H9 (cell line): Measurements from ENCODE around the gene TCOF1. TPM values are rescaled to one million over a fixed set of nuclear protein-coding genes. Genes with fewer than 3 reads are reported as not detected.

ENCODE experiments used
- DNase-seq: peaks from one replicate; pipeline ENCODE4 v3.0.0-alpha.2; 2017
- H2AFZ ChIP-seq: one replicate; pipeline ENCODE4 v1.6.1; 2013; ENCODE audit warnings: mild to moderate bottlenecking, low read length, control low read depth, moderate library complexity
- H2AK5ac ChIP-seq: 2 replicates; pipeline ENCODE4 v1.6.1; 2013; ENCODE audit warnings: low read length, control low read depth, mixed read lengths; ENCODE audit not compliant: insufficient read length
- H2BK120ac ChIP-seq: one replicate; pipeline ENCODE4 v1.6.1; 2013; ENCODE audit warnings: low read depth, mild to moderate bottlenecking, low read length, control low read depth, inconsistent platforms; ENCODE audit not compliant: poor library complexity, severe bottlenecking
- H2BK12ac ChIP-seq: 2 replicates; pipeline ENCODE4 v1.6.1; 2013; ENCODE audit warnings: low read length, control low read depth, mixed read lengths, low read depth; ENCODE audit not compliant: insufficient read length
- H2BK15ac ChIP-seq: 2 replicates; pipeline ENCODE4 v1.6.1; 2013; ENCODE audit warnings: low read depth, low read length, control low read depth
- H2BK20ac ChIP-seq: one replicate; pipeline ENCODE4 v1.6.1; 2013; ENCODE audit warnings: low read depth, mild to moderate bottlenecking, low read length, control low read depth, inconsistent platforms; ENCODE audit not compliant: poor library complexity, severe bottlenecking
- H2BK5ac ChIP-seq: 2 replicates; pipeline ENCODE4 v1.6.1; 2013; ENCODE audit warnings: low read length, control low read depth, mixed read lengths; ENCODE audit not compliant: insufficient read length
- H3K14ac ChIP-seq: 2 replicates; pipeline ENCODE4 v1.6.1; 2013; ENCODE audit warnings: low read length, control low read depth; ENCODE audit not compliant: insufficient read depth
- H3K18ac ChIP-seq: 2 replicates; pipeline ENCODE4 v1.6.1; 2013; ENCODE audit warnings: low read depth, mild to moderate bottlenecking, mixed read lengths, low read length, control low read depth; ENCODE audit not compliant: insufficient read length
- H3K23ac ChIP-seq: 2 replicates; pipeline ENCODE4 v1.6.1; 2013; ENCODE audit warnings: low read length, control low read depth, mixed read lengths, low read depth; ENCODE audit not compliant: insufficient read length
- H3K23me2 ChIP-seq: 2 replicates; pipeline ENCODE4 v1.6.1; 2013; ENCODE audit warnings: low read depth, mild to moderate bottlenecking, mixed read lengths, low read length, control low read depth; ENCODE audit not compliant: insufficient read length, poor library complexity, severe bottlenecking
- H3K27ac ChIP-seq: 2 replicates; pipeline ENCODE4 v1.5.1; 2013; ENCODE audit warnings: low read length, control low read depth, mixed read lengths, low read depth; ENCODE audit not compliant: insufficient read length
- H3K27me3 ChIP-seq: 2 replicates; pipeline ENCODE4 v1.6.1; 2013; ENCODE audit warnings: low read length, control low read depth, inconsistent platforms; ENCODE audit not compliant: insufficient read depth
- H3K4ac ChIP-seq: 2 replicates; pipeline ENCODE4 v1.6.1; 2013; ENCODE audit warnings: low read depth, mild to moderate bottlenecking, control low read depth, inconsistent platforms, low read length, moderate library complexity
- H3K4me1 ChIP-seq: 2 replicates; pipeline ENCODE4 v1.6.1; 2013; ENCODE audit warnings: low read length, control low read depth, inconsistent platforms; ENCODE audit not compliant: insufficient read depth
- H3K4me2 ChIP-seq: 2 replicates; pipeline ENCODE4 v1.6.1; 2013; ENCODE audit warnings: low read length, control low read depth, mixed read lengths; ENCODE audit not compliant: insufficient read length, insufficient read depth
- H3K56ac ChIP-seq: 2 replicates; pipeline ENCODE4 v1.6.1; 2013; ENCODE audit warnings: low read depth, mild to moderate bottlenecking, mixed read lengths, low read length, control low read depth; ENCODE audit not compliant: insufficient read length
- H3K79me1 ChIP-seq: 2 replicates; pipeline ENCODE4 v1.6.1; 2013; ENCODE audit warnings: low read depth, mild to moderate bottlenecking, moderate library complexity, low read length, control low read depth, inconsistent platforms; ENCODE audit not compliant: insufficient read depth, poor library complexity, severe bottlenecking
- H3K79me2 ChIP-seq: 2 replicates; pipeline ENCODE4 v1.6.1; 2013; ENCODE audit warnings: low read length, control low read depth, inconsistent platforms; ENCODE audit not compliant: insufficient read depth
- H3K9ac ChIP-seq: 2 replicates; pipeline ENCODE4 v1.6.1; 2013; ENCODE audit warnings: low read length, control low read depth, mixed read lengths; ENCODE audit not compliant: insufficient read length; ENCODE audit errors: extremely low read depth
- H3K9me3 ChIP-seq: one replicate; pipeline ENCODE4 v1.6.1; 2013; ENCODE audit warnings: low read depth, low read length, inconsistent platforms; ENCODE audit not compliant: control insufficient read depth
- H3T11ph ChIP-seq: one replicate; pipeline ENCODE4 v1.6.1; 2013; ENCODE audit warnings: mild to moderate bottlenecking, low read length, control low read depth, inconsistent platforms
- H4K20me1 ChIP-seq: one replicate; pipeline ENCODE4 v1.6.1; 2013; ENCODE audit not compliant: control insufficient read depth, insufficient read length, insufficient read depth
- H4K5ac ChIP-seq: 2 replicates; pipeline ENCODE4 v1.6.1; 2013; ENCODE audit warnings: low read depth, mild to moderate bottlenecking, mixed read lengths, low read length, control low read depth; ENCODE audit not compliant: insufficient read length
- H4K8ac ChIP-seq: replicated peaks from 2 replicates; pipeline ENCODE4 v1.6.1; 2013; ENCODE audit warnings: low read length, control low read depth, mixed read lengths, low read depth; ENCODE audit not compliant: insufficient read length
- H4K91ac ChIP-seq: 2 replicates; pipeline ENCODE4 v1.6.1; 2013; ENCODE audit warnings: low read depth, mild to moderate bottlenecking, moderate library complexity, mixed read lengths, low read length, control low read depth; ENCODE audit not compliant: insufficient read length
- H3K27ac Mint-ChIP-seq, 3 experiments: 2 replicates in 2 of 3; 3 replicates in 1 of 3; pipeline ENCODE4 v1.8.0; 2020 to 2021; ENCODE audit warnings: mixed read lengths in 3 of 3, mild to moderate bottlenecking in 1 of 3, moderate library complexity in 1 of 3
- H3K27me3 Mint-ChIP-seq: 2 replicates; pipeline ENCODE4 v1.8.0; 2021; ENCODE audit warnings: low read depth, mild to moderate bottlenecking, moderate library complexity, mixed read lengths
- H3K36me3 Mint-ChIP-seq, 3 experiments: 2 replicates in 2 of 3; 3 replicates in 1 of 3; pipeline ENCODE4 v1.8.0; 2020 to 2021; ENCODE audit warnings: low read depth in 3 of 3, mixed read lengths in 3 of 3; ENCODE audit not compliant: insufficient read depth in 1 of 3
- H3K4me1 Mint-ChIP-seq, 2 experiments: 2 replicates each; pipeline ENCODE4 v1.8.0; 2020; ENCODE audit warnings: mixed read lengths in 2 of 2
- H3K4me3 Mint-ChIP-seq, 2 experiments: 2 replicates in 1 of 2; 3 replicates in 1 of 2; pipeline ENCODE4 v1.8.0; 2020 to 2021; ENCODE audit warnings: mild to moderate bottlenecking in 2 of 2, mixed read lengths in 2 of 2, moderate library complexity in 1 of 2
- H3K9me3 Mint-ChIP-seq, 2 experiments: 2 replicates in 1 of 2; 3 replicates in 1 of 2; pipeline ENCODE4 v1.8.0; 2020; ENCODE audit warnings: mild to moderate bottlenecking in 2 of 2, mixed read lengths in 2 of 2, moderate library complexity in 1 of 2
- WGBS: extraction: QIAGEN DNeasy Blood & Tissue Kit; methylation state at CpG from one replicate; pipeline ENCODE4 v1.1.7; 2013; ENCODE audit warnings: missing lambda C conversion rate, low lambda C conversion rate, mixed read lengths; ENCODE audit not compliant: insufficient read length; ENCODE audit errors: extremely low coverage; 5-methylcytosine and 5-hydroxymethylcytosine counted together
- total RNA-seq: library from RNA; stranded (reverse); gene quantifications from 2 replicates; pipeline ENCODE4 v1.2.1, GENCODE V29; 2021
- TF ChIP-seq, protein P1 (sequence below): fragments of 200-600 bp; sonication (generic); conservative IDR thresholded peaks from 3 replicates; pipeline ENCODE4 v1.8.0; 2021; ENCODE audit warnings: antibody characterized with exemption, mild to moderate bottlenecking

TCOF1 gene
- total RNA-seq, 1 experiment from 2014 or later, result 128 TPM

DNA sequence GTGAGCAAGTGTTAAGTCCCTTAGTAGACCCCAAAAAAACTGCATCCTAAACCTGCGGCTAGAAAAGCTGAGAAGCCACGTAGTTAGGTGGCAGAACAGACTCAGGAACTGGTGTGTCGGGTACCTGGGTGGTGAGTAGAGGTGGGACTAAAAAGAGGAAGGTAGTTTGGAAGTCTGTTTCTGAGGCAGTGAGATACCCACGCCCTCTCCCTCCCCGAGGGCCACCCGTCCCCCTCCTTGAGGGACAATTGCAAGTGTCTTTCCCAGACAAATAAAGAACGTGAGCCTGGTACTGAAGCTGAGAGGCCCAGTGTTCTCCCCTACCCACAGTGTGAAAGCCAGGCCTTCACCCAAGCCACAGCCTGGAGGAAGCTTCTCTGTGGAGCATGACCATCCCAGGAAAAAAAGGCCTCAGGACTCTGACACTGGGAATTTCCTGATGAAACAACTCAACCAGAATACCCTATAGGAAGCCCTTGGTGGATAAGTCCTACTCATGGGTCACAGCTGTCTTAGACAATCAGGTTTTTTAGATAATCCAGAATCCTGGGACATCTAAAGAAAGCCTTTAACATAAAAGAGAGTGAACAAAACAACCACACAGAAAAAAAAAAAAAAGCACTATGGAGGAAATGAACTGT lies 62.3 kb downstream of the TCOF1 start:
- H2AFZ ChIP-seq, result no peak overlapping the region
- no peak overlapping the region for H3K4ac ChIP-seq
- H2BK5ac ChIP-seq, result no peak overlapping the region
- TF ChIP-seq, protein P1, sequence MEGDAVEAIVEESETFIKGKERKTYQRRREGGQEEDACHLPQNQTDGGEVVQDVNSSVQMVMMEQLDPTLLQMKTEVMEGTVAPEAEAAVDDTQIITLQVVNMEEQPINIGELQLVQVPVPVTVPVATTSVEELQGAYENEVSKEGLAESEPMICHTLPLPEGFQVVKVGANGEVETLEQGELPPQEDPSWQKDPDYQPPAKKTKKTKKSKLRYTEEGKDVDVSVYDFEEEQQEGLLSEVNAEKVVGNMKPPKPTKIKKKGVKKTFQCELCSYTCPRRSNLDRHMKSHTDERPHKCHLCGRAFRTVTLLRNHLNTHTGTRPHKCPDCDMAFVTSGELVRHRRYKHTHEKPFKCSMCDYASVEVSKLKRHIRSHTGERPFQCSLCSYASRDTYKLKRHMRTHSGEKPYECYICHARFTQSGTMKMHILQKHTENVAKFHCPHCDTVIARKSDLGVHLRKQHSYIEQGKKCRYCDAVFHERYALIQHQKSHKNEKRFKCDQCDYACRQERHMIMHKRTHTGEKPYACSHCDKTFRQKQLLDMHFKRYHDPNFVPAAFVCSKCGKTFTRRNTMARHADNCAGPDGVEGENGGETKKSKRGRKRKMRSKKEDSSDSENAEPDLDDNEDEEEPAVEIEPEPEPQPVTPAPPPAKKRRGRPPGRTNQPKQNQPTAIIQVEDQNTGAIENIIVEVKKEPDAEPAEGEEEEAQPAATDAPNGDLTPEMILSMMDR, result no peak
- H4K5ac ChIP-seq, result no peak overlapping the region
- H3K27ac Mint-ChIP-seq, result no peak overlapping the region
- WGBS, result no CpG with 5 or more reads among the region's 7 CpGs
- no peak overlapping the region for H3K14ac ChIP-seq
- no peak overlapping the region for H2BK15ac ChIP-seq
- H3K27me3 ChIP-seq, result no peaks in the 10 kb centered on the region
- H3K23me2 ChIP-seq, result no peaks in the 10 kb centered on the region
- peaks cover 0 to 3% of the 10 kb centered on the region in 2 experiments; a peak in 1 of 5 replicates for H3K9me3 Mint-ChIP-seq
- peaks cover 2% of the 10 kb centered on the region for H3K27me3 Mint-ChIP-seq
- no peak overlapping the region for H2BK120ac ChIP-seq
- H3T11ph ChIP-seq, result no peak overlapping the region
- H3K79me2 ChIP-seq, result no peaks in the 10 kb centered on the region
- no peak overlapping the region for H2AK5ac ChIP-seq
- H3K9me3 ChIP-seq, result no peaks in the 10 kb centered on the region
- no peak overlapping the region for H2BK12ac ChIP-seq
- H3K56ac ChIP-seq, result no peak overlapping the region
- no peak for DNase-seq
- no peaks in the 10 kb centered on the region for H3K79me1 ChIP-seq
- no peak overlapping the region for H3K27ac ChIP-seq
- H4K8ac ChIP-seq, result no peak overlapping the region
- no peaks in the 10 kb centered on the region for H4K20me1 ChIP-seq
- H3K23ac ChIP-seq, result no peak overlapping the region
- H3K36me3 Mint-ChIP-seq, result no peaks in the 10 kb centered on the region; a peak in 1 of 7 replicates
- H3K9ac ChIP-seq, result no peak overlapping the region
- H3K18ac ChIP-seq, result no peak overlapping the region
- H3K4me2 ChIP-seq, result no peak overlapping the region
- no peak overlapping the region for H2BK20ac ChIP-seq
- peaks cover 10 to 11% of the 10 kb centered on the region in 2 experiments for H3K4me1 Mint-ChIP-seq
- no peak overlapping the region for H3K4me3 Mint-ChIP-seq
- no peak overlapping the region for H4K91ac ChIP-seq
- no peaks in the 10 kb centered on the region for H3K4me1 ChIP-seq
